NT2/D1 (cell line): ENCODE measurements around the gene PHLDB3.
"Not testable (repeated sequence)": the region's sequence is repeated elsewhere in the genome, so short reads cannot be mapped to it uniquely, and the experiment has no call there.

Experiments
- DNase-seq: peaks from one replicate; pipeline ENCODE4 v3.0.0-alpha.2; 2011; ENCODE audit warnings: low read depth, low spot score
- H3K27me3 ChIP-seq: 2 replicates; pipeline ENCODE4 v1.6.0; 2011; ENCODE audit warnings: mild to moderate bottlenecking; ENCODE audit not compliant: insufficient read length, insufficient read depth
- H3K36me3 ChIP-seq: 2 replicates; pipeline ENCODE4 v1.6.1; 2011; ENCODE audit warnings: mild to moderate bottlenecking, low read length, mixed read lengths; ENCODE audit not compliant: insufficient read depth, insufficient read length
- H3K4me1 ChIP-seq: 2 replicates; pipeline ENCODE4 v1.5.1; 2011; ENCODE audit not compliant: insufficient read depth, insufficient read length
- H3K4me3 ChIP-seq: 2 replicates; pipeline ENCODE4 v1.5.1; 2011; ENCODE audit warnings: low read depth; ENCODE audit not compliant: insufficient read length
- H3K9ac ChIP-seq: 2 replicates; pipeline ENCODE4 v1.6.0; 2011; ENCODE audit warnings: low read depth; ENCODE audit not compliant: insufficient read length
- H3K9me3 ChIP-seq: 2 replicates; pipeline ENCODE4 v1.5.1; 2011; ENCODE audit warnings: mild to moderate bottlenecking, low read length; ENCODE audit not compliant: insufficient read depth
- SUZ12 ChIP-seq: IDR thresholded peaks from 2 replicates; pipeline ENCODE4 v1.6.1; 2011; ENCODE audit not compliant: insufficient read length, insufficient read depth; ENCODE audit errors: extremely low read depth
- YY1 ChIP-seq: IDR thresholded peaks from 2 replicates; pipeline ENCODE4 v1.6.1; 2011; ENCODE audit not compliant: insufficient read length, insufficient read depth
- ZNF274 ChIP-seq: IDR thresholded peaks from 2 replicates; pipeline ENCODE4 v1.6.1; 2011; ENCODE audit warnings: mild to moderate bottlenecking, low read depth, low read length

Gene PHLDB3

GRCh38 chr19:43439709-43440063, 64.9 kb downstream of the PHLDB3 start:
- TF ChIP-seq ZNF274 = no peak
- no peak for TF ChIP-seq YY1
- no peak for TF ChIP-seq SUZ12
- Histone ChIP-seq H3K9me3 (no peaks in the 10 kb centered on the region), H3K4me1 (no peaks in the 10 kb centered on the region), H3K9ac (no peak overlapping the region), H3K27me3 (no peaks in the 10 kb centered on the region), H3K4me3 (no peak overlapping the region), H3K36me3 (no peaks in the 10 kb centered on the region)
- no peak for DNase-seq

- no peak for TF ChIP-seq ZNF274
- Histone ChIP-seq H3K36me3 (no peaks in the 10 kb centered on the region), H3K9me3 (no peaks in the 10 kb centered on the region), H3K4me1 (no peaks in the 10 kb centered on the region), H3K27me3 (no peaks in the 10 kb centered on the region), H3K9ac (no peak overlapping the region), H3K4me3 (no peak overlapping the region)
- DNase-seq = no peak
Measured at GRCh38 chr19:43439032-43439708, 65.4 kb downstream of the PHLDB3 start.

GRCh38 chr19:43438291-43439031, 66.1 kb downstream of the PHLDB3 start:
- H3K36me3 ChIP-seq = no peaks in the 10 kb centered on the region
- H3K4me3 ChIP-seq = no peak overlapping the region
- H3K9me3 ChIP-seq = no peaks in the 10 kb centered on the region
- no peak for TF ChIP-seq YY1
- DNase-seq = no peak
- H3K4me1 ChIP-seq = no peaks in the 10 kb centered on the region
- H3K9ac ChIP-seq = no peak overlapping the region
- no peaks in the 10 kb centered on the region for H3K27me3 ChIP-seq

- no peaks in the 10 kb centered on the region for H3K27me3 ChIP-seq
- no peaks in the 10 kb centered on the region for H3K9me3 ChIP-seq
- H3K36me3 ChIP-seq = no peaks in the 10 kb centered on the region
- TF ChIP-seq YY1 (no peak), ZNF274 (no peak), SUZ12 (no peak)
- no peaks in the 10 kb centered on the region for H3K4me1 ChIP-seq
- no peak overlapping the region for H3K9ac ChIP-seq
- no peak for DNase-seq
- no peak overlapping the region for H3K4me3 ChIP-seq
Measured at GRCh38 chr19:43437712-43438111, 66.8 kb downstream of the PHLDB3 start.

GRCh38 chr19:43437284-43437683, 67.3 kb downstream of the PHLDB3 start:
- H3K9ac ChIP-seq, H3K4me3 ChIP-seq, H3K27me3 ChIP-seq, DNase-seq, H3K9me3 ChIP-seq, H3K36me3 ChIP-seq, H3K4me1 ChIP-seq: not testable (repeated sequence)

- Histone ChIP-seq H3K4me1 (no peaks in the 10 kb centered on the region), H3K27me3 (no peaks in the 10 kb centered on the region), H3K36me3 (no peaks in the 10 kb centered on the region), H3K4me3 (no peak overlapping the region), H3K9ac (no peak overlapping the region), H3K9me3 (no peaks in the 10 kb centered on the region)
- DNase-seq = no peak
- TF ChIP-seq SUZ12 (no peak), YY1 (no peak)
Measured at GRCh38 chr19:43435775-43436174, 68.8 kb downstream of the PHLDB3 start.

GRCh38 chr19:43433689-43434088, 70.9 kb downstream of the PHLDB3 start:
- no peak for TF ChIP-seq ZNF274
- TF ChIP-seq YY1 = no peak
- TF ChIP-seq SUZ12 = no peak
- no peaks in the 10 kb centered on the region for H3K9me3 ChIP-seq
- no peaks in the 10 kb centered on the region for H3K4me1 ChIP-seq
- no peaks in the 10 kb centered on the region for H3K36me3 ChIP-seq
- no peaks in the 10 kb centered on the region for H3K27me3 ChIP-seq
- H3K4me3 ChIP-seq = no peak overlapping the region
- no peak for DNase-seq
- no peak overlapping the region for H3K9ac ChIP-seq

- no peak for DNase-seq
- no peaks in the 10 kb centered on the region for H3K9me3 ChIP-seq
- H3K9ac ChIP-seq = no peak overlapping the region
- H3K4me1 ChIP-seq = no peaks in the 10 kb centered on the region
- H3K4me3 ChIP-seq = no peak overlapping the region
- TF ChIP-seq SUZ12 (no peak), ZNF274 (no peak), YY1 (no peak)
- no peaks in the 10 kb centered on the region for H3K27me3 ChIP-seq
- no peaks in the 10 kb centered on the region for H3K36me3 ChIP-seq
Measured at GRCh38 chr19:43433358-43433673, 71.2 kb downstream of the PHLDB3 start.
